Suppressor macrophage treated with lipopolysaccharide for 1 hour (primary cell): ENCODE data around the gene MRPL44.

Source experiments
- DNase-seq, 3 donors: peaks; one replicate each; pipeline ENCODE4 v3.0.0-alpha.2; 2020 to 2022

MRPL44 gene

DNA sequence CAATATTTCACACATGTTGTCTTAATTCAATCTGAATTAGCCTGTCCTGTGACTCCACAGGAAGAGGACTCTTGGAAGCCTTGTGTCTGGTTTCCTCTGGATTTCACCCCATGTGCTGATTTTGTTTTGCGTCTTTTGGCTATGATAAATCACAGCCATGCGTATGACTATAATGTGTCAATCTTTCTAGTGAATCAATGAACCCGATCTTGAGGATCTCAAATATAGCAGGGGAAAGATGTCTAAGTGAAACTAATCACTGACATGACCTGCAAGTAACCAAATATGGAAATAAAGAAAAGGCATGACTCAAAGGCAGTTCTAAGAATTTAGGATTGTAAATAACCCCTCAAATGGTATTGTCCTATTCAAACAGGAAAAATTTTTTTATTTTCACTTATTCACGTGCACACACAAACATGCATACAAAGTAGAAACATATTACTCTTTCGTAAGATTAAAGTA is 20.4 kb upstream of the MRPL44 start:
- DNase-seq = peak in 1 of 3 donors; percentile 44

GRCh38 chr2:223937535-223937934 is 19.7 kb upstream of the MRPL44 start:
- no peak for DNase-seq

DNA sequence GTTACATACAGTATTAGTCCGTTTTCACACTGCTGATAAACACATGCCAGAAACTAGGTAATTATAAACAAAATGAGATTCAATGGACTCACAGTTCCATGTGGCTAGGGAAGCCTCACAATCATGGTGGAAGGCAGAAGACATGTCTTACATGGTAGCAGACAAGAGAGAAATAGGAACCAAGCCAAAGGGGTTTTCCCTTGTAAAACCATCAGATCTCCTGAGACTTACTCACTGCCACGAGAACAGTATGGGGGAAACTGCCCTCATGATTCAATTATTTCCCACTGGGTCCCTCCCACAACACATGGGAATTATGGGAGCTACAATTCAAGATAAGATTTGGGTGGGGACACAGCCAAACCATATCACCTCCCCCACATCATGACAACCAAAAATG is 17.8 kb upstream of the MRPL44 start:
- DNase-seq = peak; percentile 80 to 91 (median 86)

DNA sequence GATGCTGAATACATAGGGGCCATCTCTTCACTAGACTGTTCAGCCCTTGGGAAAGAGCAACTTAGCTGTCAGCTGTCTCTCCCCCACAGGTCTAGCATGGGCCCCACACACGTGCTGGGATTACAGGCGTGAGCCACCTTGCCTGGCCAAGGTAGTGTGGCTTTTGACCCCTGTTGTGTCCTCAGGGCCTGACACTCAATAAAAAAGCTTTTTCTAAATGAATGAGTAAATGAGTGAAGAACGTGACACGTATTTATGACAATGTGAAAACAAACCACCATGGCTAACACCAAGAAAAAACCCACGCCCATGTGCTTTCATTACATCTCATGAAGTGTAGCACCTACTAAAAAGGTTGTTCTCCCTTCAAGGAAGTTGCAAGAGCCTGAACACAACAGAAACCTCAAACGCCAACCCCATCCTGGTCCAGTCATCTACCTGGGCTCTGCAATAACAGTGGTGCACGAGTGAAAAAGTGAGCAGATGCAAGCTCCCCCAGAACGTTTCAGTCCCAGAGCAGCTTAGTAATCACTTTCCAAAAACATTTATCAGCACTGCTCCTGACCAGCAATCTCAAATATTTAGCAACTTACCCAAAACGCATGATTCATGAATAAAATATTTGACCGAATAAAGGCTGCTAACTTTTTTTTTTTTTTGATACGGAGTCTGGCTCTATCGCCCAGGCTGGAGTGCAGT is 15.5 kb upstream of the MRPL44 start:
- DNase-seq = no peak

DNA sequence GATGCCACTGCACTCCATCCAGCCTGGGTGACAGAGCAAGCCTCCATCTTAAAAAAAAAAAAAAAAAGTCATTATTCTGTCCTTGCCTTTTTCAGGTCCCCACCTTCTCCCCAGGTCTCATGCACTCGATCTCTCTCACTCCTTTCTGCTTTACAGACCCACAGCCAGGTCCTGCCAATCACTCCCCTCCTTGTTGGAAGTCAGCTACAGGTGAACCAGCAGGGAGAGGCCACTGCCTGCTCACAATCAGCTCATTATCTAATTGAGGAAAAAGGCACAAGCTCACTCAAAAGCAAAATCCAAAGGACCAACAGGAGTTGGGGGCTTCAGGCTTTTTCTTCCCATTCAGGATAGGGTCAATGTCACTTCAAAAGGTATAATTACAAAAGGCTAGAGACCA is 14.1 kb upstream of the MRPL44 start:
- DNase-seq = no peak

- peak; percentile 63 to 71 (median 69) for DNase-seq
Measured at GRCh38 chr2:223943561-223944008, 13.7 kb upstream of the MRPL44 start.

- DNase-seq = peak in 2 of 3 donors; percentile 29 to 57
Measured at GRCh38 chr2:223944166-223944702, 13.0 kb upstream of the MRPL44 start.

- peak; percentile 93 to 96 (median 95) for DNase-seq
Measured at GRCh38 chr2:223944703-223945531, 12.3 kb upstream of the MRPL44 start, which contains the start of gene WDFY1. Gene WDFY1 (minus strand): TSS chr2:223945335. CDS start chr2:223945284, 51 bp downstream.

- DNase-seq = no peak
Measured at GRCh38 chr2:223945755-223946154, 11.5 kb upstream of the MRPL44 start.

- no peak for DNase-seq
Measured at GRCh38 chr2:223947711-223948205, 9.5 kb upstream of the MRPL44 start.

DNA sequence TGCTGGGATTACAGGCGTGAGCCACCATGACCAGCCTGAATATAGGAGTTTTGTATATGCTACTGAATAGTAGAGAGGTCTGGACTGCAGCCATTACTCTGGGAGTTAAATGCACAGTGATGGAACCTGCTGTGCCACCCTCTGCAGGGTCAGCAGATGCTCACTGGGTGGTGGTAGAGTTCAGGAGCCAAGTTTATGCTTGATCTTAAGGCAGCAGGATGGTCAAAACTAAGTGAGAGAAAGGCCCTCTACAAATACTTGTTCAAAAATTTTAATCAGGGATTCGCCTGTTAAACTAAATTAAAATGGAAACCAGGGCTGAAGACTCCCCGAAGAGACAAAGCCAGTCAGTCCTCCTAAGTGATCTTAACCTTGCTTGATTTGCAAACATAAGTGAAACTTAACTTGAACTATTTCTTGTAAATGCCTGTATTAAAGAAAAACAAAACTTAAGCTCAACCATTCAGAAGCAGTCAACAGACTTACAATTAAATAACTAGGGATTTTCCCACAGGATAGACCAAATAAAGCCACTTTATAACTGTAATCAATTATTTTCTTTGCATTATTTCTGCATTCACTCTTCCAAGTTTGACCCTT is 7.9 kb upstream of the MRPL44 start:
- DNase-seq = peak in 1 of 3 donors; percentile 55

DNA sequence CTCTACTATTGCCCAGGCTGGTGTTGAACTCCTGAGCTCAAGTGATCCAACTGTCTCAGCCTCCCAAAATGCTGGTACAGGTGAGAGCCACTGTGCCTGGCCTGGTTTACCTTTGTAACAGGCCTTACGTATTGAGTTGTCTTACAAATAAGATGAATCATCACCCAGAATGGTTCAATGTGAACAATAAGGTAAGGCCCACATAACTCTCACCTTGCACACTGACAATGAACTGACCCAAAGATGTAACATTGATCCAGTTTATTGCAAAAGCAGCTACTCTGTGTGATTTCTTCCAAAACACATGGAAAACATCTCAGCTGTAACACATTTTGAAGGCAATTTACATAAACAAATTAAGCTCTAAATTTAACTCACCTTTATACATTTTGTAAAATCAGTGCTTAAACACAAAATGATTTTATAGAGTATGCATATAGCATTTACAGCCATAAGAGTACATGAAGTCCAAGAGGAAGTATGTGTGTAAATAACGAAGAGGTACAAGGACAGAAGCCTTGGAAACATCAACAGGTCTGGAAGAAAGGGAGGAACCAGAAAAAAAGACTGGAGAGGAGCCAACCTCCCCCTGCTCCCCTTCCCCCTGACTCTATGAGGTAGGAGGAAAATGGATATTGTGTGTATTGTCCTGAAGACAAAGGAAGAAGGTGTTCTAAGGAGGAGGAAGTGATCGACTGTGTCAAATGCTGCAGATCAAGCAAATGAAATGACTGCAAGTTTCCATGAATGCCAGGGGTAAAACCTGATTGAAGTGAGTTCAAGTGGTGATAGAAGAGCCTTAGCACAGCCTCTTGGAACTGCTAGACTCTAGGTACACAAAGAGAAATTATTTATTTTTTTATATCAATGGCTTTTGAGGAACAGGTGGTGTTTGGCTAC is 6.6 kb upstream of the MRPL44 start:
- DNase-seq = no peak

DNA sequence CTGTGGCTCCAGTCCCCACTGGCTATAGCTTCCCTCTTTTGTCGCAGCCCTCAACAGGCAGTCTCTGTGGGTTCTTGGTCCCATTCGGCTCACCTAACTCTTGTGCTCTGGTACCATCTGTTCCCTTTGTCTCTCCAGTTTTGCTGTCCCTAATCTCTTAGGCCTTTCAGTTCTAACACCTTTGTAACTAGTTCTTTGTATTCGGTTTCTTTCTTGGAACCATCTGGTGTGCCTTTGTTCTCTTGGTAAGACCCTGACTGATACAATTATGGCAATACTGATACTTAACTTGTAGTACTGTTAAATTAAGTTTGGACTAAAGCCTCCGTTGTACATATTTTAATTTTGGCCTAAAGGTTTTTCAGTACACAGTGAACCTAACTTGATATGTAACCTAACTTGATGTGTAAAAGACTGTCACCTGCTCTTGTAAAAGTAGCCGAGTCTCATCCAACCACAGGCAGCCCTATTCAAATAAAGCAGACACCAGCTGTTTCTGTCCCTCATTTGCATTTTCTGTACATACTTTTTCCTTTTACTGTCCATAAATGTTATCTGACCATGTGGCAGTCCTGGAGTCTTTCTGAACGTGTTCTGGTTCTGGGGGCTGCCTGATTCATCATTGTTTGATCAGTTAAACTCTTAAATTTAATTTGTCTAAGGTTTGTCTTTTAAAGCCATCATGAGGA is 4.8 kb upstream of the MRPL44 start:
- DNase-seq = no peak

DNA sequence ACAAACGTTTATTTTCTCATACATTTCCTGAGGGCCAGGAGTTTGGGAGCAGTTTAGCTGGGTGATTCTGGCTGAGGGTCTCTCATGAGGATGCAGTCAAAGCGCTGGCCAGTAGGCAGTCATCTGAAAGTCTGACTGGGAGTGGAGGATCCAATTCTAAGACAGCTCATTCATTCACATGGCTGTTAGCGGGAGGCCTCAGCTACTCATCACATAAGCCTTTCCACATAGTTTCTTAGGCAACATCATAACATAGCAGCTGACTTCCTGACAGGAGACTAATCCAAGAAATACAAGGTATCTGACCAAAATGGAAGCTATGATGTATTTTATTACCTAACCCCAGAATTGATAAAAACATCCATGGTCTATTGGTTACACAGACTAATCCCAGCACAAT is 2.9 kb upstream of the MRPL44 start:
- DNase-seq = peak in 2 of 3 donors; percentile 19 to 37

DNA sequence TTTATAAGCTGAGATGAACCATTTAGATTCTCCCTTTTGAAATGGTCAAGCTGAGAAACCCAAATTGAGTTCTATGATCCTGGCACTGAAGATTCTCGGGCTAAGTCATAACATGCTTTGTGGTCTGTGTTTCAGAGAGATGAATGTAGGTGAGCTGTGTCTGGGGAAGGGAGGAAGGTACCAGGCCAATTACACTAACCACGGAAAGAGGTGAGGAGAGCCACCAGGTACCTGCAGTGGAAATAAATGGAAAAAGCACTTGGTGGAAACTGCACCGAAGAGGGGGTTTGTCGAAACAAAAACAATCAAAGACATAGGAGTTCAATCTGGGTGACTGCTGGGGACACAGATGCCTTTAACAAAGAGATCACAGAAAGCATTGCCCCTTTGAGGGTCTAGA is 963 bp upstream of the MRPL44 start:
- DNase-seq = no peak

DNA sequence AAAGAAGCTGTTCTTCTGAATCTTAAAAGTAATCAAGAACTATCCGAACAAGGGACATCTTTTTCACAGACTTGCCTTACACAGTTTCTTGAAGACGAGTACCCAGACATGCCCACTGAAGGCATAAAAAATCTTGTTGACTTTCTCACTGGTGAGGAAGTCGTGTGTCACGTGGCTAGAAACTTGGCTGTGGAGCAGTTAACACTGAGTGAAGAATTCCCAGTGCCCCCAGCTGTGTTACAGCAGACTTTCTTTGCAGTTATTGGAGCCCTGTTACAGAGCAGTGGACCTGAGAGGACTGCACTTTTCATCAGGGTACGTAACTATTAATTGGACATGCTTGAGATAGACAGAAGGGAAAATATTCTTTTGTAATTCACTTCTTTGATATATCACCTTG is 2.4 kb downstream of the MRPL44 start:
- peak; percentile 48 to 63 (median 60) for DNase-seq

GRCh38 chr2:223967981-223968380 is 10.7 kb downstream of the MRPL44 start:
- DNase-seq = no peak

DNA sequence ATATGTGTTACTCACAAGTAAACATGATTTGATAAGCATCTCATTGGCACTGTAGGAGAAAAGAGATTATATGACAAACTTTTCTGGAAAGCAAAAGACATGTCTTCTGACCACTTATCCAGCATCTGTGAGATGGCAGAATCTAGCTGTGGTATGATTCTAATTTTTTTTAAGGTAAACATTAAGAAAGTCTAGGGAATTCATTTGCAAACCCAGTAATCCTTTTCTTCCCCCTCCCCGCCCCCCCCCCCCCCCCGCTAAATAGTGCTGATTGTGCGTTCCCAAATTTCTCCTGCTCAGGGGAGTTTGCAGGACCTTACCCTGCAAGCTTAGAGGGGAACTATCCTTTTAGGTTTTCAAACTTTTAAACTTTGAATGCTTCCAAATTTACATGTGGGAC is 12.1 kb downstream of the MRPL44 start:
- DNase-seq = no peak

DNA sequence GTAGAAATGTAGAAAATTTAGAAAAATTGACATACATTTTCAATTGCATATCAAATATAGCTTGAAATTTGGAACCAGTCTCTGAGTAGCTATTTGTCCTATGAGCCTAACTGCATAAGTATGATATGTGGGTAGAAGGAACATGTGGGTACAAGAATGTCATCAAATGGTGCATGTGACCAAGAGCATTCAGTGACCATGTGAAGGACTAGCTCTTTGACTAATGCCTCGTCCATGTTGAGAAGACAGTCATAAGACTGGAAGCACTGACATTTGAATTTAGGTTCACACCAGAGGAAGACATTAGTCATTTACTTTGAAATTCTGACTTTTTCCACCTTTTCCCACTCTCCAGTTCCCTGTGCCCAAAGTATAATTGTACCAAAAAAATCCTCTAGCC is 12.6 kb downstream of the MRPL44 start:
- peak; percentile 62 to 84 (median 76) for DNase-seq

- DNase-seq = peak; percentile 71 to 82 (median 74)
Measured at GRCh38 chr2:223970343-223971128, 13.3 kb downstream of the MRPL44 start.
